HCT116 (cell line): ENCODE results near the gene SPATA31A1. TPM values are rescaled to one million over a fixed set of nuclear protein-coding genes. Genes with fewer than 3 reads are reported as not detected.

Experiments
- total RNA-seq: library from RNA; stranded (reverse); gene quantifications from one replicate; pipeline ENCODE4 v1.2.1, GENCODE V29; 2021; ENCODE audit not compliant: unreplicated experiment

Gene SPATA31A1
- total RNA-seq, 1 experiment from 2014 or later, result not detected

Other genes starting within 250 kb of the SPATA31A1 start
- gene CNTNAP3, start 67.5 kb upstream of the SPATA31A1 start, total RNA-seq, result 14.8 TPM